Stimulated activated CD4-positive, alpha-beta T cell treated with anti-CD3 and anti-CD28 coated beads, Interleukin-15, amount 100 ng/mL, for 48 hours (primary cell): ENCODE data around the gene PSMB9.
"Not testable (repeated sequence)": the region's sequence is repeated elsewhere in the genome, so short reads cannot be mapped to it uniquely, and the experiment has no call there.

Source experiments
- DNase-seq, 2 donors: peaks; one replicate each; pipeline ENCODE4 v3.0.0-alpha.2; 2020; ENCODE audit warnings: low read depth in 2 of 2

PSMB9 gene

DNA sequence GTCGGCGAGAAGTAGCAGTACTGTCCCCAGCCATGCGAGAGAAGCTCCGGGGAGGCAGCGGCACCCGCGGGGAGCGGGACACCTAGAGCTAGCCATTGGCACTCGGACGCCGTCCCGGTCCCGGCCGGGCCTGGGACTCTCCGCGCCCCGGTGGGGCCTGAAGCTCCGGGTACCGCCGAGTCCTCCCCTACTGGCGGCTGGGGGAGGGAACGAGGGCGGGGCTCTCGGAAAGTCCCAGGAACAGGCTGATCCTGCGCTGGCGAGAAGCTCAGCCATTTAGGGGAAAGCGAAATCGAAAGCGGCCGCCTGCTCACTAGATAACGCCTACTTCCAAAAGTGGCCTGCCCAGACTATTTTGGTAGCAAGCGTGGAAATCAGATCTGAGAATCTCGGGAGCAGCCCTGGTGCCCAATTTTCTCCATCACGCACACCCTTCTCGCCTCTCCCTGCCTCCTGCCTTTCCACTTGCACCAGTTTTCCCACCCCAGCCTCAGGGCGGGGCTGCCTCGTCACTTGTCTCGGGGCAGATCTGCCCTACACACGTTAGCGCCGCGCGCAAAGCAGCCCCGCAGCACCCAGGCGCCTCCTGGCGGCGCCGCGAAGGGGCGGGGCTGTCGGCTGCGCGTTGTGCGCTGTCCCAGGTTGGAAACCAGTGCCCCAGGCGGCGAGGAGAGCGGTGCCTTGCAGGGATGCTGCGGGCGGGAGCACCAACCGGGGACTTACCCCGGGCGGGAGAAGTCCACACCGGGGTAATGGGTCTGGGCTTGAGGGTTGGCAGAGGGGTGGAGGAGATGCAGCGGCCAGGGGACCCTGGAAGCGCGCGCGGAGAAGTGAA, at the start of gene PSMB9, which contains the start of gene TAP1:
PSMB9 (plus strand) TSS at position 652 of the 835 bp plus-strand sequence; CDS start at position 690, 38 bp downstream.
TAP1 (minus strand) TSS at position 164 of the 835 bp plus-strand sequence; CDS start at position 96, 68 bp downstream.
- DNase-seq = peak; percentile 93

DNA sequence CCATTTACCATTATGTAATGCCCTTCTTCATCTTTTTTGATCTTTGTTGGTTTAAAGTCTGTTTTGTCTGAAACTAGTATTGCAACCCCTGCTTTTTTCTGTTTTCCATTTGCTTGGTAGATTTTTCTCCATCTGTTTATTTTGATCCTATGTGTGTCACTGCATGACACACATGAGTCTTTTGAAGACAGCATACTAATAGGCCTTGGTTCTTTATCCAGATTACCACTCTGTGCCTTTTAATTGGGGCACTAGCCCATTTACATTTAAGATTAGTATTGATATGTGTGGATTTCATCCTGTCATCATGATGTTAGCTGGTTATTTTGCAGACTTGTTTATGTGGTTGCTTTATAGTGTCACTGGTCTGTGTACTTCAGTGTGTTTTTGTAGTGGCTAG, 48.6 kb upstream of the PSMB9 start:
- DNase-seq = not testable (repeated sequence)

DNA sequence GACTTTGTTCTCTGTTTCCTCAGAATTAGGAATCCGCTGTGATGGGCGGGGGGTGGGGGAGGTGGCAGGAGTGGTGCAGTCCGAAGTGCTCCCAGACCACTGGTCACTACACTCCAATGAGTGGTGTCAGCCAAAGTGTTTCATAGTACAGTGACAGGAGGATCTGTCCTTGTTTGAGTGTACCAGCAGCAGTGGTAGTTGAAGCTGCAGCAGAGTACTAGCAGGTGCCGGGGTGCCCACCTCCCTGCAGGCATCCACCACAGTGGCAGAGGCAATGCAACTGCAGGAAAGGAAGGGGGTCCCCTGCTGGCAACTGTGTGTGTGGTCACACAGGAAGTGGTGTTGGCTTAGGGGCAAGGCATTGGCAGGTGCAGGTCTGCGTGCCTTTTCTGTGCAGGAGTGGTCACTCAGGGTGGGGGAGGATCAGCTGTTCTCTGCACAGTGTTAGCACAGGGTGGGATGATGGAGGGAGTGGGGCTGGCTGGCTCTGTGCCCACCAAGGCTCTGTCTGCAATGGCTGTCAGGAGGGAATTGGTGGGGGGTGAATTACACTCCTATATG, 46.9 kb upstream of the PSMB9 start:
- DNase-seq = no peak

DNA sequence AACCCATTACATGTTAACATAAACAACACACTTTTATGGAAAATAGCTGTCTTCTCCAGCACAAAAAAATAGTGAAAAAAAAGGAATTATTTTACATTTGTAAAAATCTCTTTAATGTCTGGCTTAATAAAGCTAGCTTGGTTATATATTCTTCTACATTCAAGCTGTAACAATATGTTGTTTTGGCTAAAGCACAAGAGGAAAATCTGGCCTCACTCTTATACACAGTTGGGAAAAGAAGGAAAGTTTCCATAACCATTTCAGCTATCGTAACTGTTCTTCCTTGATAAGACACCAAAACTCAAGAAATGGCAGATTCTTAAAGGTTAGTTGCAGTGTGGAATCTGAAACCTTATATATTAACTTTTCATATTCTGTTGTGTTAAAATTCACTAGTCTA, 44.8 kb upstream of the PSMB9 start:
- DNase-seq = no peak

DNA sequence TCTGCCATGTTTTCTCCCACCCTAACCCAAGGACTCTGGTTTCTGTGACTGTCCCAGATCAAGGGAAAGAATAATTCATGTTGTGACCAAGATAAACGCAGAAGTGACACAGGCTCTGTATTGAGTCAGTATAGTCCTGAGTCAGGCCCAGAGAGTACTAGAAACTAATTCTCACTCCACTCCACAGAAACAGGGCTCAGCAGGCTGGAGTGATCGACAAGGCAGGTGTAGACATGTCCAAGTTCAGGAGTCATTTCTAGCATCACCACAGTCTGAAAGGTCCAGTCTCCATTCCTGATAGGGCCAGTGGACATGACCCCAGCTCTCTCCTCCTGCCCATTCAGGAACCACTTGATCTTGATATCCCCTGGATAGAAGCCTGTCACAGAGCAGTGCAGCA, 39.8 kb upstream of the PSMB9 start:
- no peak for DNase-seq

DNA sequence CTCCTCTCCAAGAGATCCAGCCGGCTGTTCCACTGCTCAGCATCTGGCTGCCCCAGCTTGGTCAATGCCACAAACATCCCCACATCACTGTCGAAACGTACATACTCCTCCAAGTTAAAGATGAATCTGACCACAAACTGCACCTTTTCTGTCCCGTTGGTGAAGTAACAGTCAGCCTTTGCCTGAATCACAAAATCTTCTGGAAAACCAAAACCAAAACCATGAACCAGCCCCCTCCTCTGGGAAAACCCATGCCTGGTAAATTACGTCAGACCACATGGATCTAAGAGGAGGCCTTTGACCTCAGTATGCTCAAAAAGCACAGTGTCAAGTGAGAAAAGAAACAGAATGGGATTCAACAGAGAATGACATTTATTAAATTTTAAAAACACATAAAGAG, 38.9 kb upstream of the PSMB9 start:
- DNase-seq = no peak

DNA sequence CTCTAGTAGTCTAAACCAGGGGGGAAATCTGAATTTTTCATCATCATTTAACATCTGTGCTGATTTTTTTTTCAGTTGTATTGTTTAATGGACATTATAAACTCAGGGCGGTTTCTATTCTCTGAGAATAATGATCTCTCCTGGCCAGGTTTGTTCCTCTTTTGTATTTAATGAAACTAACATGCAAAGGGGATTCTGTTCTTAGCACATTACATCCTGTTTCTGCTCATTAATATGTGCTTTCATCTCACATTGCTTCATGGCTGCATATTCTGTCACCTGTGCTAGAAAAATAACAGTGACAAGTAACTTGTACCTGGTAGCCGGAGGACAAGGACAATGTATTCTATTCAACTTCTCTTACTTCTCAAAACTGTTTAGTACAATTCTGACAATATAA, 38.0 kb upstream of the PSMB9 start:
- no peak for DNase-seq

DNA sequence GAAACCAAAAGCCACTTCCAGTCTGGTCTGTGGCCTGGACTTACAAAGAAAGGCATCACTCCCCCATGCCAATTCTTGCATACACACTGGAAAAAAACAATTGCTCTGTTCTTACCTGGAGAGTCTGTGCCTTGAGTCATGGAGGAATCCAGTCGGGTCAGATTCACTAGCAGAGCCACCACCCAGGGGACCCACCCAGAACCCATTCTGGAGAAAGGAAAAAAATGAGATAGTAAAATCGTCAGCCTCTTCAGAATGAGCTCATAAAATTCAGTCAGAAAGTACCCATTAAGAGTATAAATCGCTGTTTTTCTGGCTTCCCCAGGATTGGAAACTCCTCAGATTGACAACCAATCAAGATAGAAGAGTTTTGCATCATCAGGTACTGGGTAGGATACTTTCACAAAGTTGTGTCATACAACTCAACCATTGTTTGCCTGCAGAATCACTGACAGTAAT, 37.2 kb upstream of the PSMB9 start, which contains the start of gene HLA-DOB:
HLA-DOB (minus strand) TSS at position 257 of the 459 bp plus-strand sequence; CDS start at position 206, 51 bp downstream.
- DNase-seq = no peak

DNA sequence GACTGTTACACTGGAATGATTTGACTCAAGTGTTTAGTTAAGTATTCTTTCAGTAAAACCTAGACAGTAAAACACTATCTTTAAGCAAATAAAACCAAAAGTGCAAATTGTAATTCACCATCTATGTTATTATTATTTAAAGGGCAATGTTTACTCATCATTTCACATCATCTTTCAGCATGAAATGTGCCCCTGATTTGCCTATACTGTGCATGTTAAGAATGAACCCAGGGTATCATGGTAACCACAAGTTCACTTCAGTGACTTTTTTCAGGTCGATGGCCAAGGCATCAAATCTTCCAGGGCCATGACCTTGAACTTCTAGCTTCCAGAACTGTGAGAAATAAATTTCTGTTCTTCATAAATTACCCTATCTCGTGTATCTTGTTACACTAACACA, 35.1 kb upstream of the PSMB9 start:
- DNase-seq = no peak

DNA sequence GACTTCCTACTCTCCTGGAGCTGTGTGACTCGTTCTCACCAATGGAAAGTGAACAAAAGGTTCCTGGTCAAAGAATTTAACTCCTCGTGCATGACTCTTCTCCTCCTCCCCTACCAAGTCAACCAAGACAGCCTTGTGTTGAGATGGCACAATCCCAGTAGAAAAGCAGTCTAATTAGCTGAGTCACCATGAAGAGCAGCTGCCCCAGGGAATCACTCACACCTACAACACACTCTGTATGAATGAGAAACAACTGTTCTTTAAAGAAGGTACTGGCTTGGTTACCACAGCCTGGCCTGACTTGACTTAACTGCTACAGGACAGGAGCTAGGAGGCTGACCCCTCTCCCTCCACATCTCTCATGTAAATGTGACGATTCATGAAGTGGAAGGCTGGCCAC, 34.3 kb upstream of the PSMB9 start:
- no peak for DNase-seq

DNA sequence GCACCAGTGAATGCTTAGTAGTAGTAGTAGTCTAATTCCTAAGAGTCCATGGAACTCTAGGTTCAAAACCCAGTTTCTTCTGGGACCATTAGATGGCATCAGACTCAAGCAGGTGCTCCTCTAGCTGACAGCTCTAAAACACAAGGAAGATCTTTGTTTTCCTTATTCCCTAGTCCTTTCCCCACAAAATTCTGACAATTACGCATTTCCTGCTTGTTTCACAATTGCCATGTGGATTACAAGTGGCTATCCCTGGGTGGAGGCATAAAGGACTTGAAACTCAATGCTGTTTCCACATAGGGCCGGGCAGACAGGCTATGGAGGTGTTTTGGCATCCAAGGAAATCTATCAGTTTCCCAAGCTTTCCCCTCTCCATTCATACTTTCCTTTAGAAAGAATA, 28.0 kb upstream of the PSMB9 start:
- DNase-seq = no peak

DNA sequence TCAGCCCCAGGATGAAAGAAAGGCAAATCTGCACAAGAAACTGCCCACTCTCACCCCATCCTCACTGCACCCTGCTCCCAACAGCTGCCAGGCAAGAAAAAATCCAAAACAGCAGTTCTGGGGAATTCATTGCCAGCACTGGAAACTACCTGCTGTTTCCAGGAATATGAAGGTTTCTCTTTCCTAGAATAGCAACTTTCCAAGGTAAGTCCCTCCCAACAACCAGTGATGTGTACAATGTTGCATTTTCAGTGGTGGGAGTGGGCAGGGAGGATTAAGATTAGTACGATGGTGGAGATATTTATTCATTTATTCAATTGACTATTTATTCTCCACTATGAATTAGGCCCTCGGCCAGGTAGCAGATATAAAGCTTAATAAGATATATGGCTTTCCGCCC, 27.0 kb upstream of the PSMB9 start:
- no peak for DNase-seq

DNA sequence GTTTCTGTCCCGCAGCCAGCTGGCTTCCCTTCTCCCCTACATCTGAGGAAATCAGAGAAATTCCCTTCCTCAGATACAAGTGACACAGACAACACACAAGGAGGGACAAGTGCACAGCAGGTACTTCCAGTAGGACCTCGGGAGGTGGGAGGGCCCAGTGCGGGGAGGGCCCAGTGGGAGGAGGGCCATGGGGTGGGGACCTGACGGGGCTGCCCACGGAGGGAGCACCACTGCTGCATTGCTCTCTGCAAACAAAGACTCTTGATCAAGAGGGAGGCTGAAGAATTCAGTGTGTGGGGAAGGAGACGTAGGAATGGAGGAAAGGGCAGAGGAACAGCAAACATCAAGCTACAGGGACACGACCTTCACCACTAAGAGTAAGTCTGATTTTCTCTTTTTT, 24.5 kb upstream of the PSMB9 start:
- no peak for DNase-seq

DNA sequence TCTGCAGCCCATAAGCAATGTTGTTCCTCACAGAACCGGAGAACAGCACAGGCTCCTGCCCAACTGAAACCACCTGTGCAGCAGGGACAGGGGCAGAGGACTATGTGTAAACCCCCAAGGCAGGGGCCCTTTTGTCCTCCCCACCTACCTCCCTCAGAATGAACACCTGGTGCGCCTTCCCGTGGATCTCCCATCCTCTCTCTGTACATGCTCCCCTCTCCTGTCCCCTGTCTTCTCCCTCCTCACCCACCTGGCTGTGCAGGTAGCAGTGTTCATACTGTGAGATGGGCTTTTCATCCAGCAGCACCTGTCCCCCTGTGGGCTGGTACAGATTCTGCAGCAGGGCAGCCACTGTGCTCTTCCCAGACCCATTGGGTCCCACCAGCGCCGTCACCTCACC, 24.0 kb upstream of the PSMB9 start:
- no peak for DNase-seq

DNA sequence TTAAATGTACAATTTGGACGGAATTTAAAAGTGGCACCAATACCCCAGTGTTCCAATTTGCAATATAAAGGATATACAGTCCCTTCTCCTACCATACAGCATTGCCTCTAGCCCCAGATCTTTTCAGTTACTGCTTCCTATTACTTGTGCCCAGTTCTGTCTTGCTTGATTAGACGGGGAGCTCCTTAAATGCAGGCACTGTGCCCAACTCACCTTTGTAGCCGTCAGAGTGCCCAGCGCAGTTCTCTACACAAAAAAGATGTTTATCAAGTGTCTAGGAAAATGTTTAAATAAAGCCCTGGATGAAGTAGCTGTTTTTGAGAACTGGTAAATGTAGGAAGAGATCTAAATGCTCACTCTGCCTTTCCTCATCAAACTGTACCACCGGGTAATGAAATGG, 23.1 kb upstream of the PSMB9 start:
- no peak for DNase-seq

DNA sequence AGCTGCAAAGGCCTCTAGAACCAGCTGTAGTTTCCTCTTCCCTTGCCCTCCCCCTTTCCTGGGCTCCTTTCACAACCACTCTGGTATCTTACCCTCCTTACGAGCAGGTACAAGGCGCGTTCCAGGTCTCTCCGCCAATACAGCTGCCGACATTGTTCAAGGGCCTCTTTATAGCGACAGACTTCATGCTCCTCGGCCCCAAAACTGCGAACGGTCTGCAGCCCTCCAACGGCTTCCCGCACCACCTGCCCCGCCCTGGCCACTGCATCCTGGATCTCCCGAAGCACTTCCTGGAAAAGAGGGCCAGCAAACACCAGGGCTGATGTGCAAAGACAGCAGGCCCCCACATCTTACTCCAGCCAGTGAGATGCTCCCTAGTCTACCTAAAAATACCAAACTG, 21.5 kb upstream of the PSMB9 start:
- DNase-seq = no peak

DNA sequence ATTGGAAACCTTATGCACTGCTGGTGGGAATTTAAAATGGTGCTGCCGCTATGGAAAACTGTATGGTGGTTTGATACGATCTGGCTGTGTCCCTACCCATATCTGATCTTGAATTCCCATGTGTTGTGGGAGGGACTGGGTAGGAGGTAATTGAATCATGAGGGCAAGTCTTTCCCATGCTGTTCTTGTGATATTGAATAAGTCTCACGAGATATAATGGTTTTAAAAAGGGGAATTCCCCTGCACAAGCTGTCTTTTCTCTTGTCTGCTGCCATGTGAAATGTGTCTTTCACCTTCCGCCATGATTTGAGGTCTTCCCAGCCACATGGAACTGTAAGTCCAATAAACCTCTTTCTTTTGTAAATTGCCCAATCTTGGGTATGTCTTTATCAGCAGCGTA, 20.3 kb upstream of the PSMB9 start:
- no peak for DNase-seq

DNA sequence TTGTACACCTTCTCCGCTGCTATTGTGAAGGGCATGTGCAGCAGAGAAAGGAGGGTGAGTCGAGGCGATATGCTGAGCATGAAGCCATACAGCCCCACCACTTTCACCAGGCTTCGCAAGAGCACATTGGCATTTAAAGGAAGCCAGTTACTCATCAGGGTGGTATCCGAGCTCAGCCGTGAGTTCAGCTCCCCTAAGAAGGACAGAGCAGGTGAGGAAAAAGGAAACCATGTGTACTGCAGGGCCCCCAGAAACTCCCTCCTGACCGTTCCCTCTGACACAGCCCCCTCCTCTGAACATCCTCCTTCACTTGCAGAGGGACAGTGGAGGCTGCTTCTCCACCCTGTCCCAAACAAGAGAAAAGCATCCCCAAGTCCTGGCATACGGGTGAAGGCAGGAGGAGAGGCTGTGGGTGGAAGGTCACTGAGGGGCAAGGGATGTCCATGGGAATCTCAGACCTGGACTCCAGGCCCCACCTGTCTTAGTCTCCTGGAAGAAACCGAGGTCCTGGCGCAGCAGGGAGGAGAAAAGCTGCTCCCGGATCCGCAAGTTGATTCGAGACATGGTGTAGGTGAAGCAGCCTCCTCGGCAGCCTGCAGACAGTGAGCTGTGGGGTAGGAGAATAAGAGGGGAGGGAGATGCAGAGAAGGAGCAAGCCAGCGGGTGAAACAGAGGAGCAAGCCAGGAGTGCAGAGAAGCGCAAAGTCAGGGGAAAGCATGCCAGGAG, 18.7 kb upstream of the PSMB9 start:
- DNase-seq = no peak

DNA sequence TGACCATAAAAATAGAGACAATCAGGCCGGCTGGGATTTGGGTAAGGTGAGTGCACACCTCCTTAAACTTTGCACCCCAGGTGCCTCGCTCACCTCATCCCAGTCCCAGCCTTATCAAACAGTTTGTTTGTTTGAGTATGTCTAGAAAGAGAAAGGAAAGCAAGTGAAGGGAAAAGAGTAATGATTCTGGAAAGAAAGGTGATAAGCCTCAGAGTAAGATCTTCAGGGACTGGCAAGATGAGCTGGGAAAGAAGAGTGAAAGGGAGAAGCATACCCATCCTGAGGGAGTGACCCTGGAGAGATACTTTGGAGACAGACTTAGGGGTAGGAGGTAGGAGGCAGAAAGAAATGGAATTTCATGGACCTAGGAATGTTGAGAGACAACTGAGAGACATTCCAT, 17.1 kb upstream of the PSMB9 start:
- no peak for DNase-seq

DNA sequence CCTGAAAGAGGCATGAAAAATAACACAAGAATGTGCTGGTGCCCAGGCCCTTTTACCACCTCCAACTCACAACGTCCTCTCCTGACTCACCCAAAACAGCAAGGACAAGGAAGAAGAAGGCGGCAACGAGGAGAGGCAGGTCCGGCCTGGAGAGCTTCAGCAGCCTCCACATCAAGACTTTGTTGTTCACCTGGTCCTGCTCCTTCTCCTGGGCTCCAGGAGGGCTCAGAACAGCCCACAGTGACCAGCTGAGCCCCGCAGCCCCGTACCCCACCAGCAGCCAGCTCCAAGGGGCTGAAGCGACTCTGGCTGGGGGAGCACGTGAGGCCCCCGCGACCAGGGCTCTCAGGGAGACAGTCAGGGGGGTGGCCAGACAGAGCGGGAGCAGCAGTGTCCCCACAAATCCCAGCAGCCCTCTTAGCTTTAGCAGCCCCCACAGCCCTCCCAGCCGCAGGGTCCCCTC, 16.3 kb upstream of the PSMB9 start:
- no peak for DNase-seq

DNA sequence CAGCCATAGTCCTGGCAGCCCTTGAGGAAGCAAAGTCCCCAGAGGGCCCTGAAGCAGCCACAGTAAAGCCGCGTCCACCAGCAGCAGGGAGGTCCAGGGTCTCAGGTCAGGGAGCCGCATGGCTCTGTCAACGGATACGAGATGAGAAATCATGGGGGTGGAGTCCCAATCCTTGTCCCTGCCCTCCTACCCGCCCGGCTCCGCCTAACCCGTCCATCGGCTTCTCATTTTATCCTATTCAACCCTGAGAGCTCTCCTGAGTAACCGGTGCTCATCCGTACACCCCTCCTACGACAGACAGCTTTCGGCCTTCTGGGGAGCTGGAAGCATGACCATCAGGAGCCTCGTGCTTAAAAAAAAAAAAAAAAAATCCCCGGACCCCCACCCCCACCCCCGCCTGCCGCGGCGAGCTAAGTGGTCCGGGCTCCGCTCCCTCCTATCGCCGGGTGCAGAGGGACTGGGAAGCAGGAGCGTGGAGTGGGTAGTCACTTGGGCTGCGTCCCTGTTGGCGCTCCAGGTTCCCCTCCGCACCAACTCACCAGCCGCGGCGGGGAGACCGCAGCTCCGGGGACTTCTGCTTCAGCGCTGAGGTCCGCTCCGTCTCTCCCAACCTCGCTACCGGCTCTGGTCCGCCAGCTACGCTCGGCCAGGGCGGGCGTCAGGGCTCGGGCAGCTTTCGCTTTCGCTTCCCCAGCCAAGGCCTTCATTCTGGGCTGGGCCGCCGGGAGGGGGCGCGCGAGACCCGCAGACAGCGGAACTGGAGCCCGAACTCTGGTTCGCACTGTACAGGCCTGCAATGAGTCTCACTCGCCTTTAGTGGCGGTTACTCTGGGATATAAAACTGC, 15.7 kb upstream of the PSMB9 start, which contains the start of gene TAP2:
TAP2 (minus strand) TSS at position 626 of the 845 bp plus-strand sequence; CDS start at position 120, 506 bp downstream.
- peak; percentile 94 to 95 for DNase-seq
